OCI-LY1 (cell line): ENCODE results near the gene ANAPC2.

ENCODE experiments used
- CTCF ChIP-seq: fragments of 200-600 bp; sonication (generic), shearing (Covaris generic); IDR thresholded peaks from 2 replicates; pipeline ENCODE4 v1.5.1; 2017; ENCODE audit warnings: mild to moderate bottlenecking, antibody characterized with exemption, low read length, moderate library complexity, mixed read lengths
- EZH2 ChIP-seq: fragments of 200-600 bp; sonication (generic), shearing (Covaris generic); IDR thresholded peaks from 2 replicates; pipeline ENCODE4 v1.8.0; 2017; ENCODE audit warnings: borderline replicate concordance, mixed run types, mild to moderate bottlenecking, antibody characterized with exemption, low read length, moderate library complexity, mixed read lengths

- TF ChIP-seq CTCF: no peak
- no peak for TF ChIP-seq EZH2
Measured at GRCh38 chr9:137216188-137216965, 28.0 kb upstream of the ANAPC2 start.
